ENCODE data around the gene VSIG1. TPM values are rescaled to one million over a fixed set of nuclear protein-coding genes. Genes with fewer than 3 reads are reported as not detected.
A peak's percentile ranks its signal among the peaks of the same experiment; 100 is the strongest.

The VSIG1 gene
- polyA plus RNA-seq, 3 donors = 0.74 to 0.90 (median 0.85) TPM

DNA sequence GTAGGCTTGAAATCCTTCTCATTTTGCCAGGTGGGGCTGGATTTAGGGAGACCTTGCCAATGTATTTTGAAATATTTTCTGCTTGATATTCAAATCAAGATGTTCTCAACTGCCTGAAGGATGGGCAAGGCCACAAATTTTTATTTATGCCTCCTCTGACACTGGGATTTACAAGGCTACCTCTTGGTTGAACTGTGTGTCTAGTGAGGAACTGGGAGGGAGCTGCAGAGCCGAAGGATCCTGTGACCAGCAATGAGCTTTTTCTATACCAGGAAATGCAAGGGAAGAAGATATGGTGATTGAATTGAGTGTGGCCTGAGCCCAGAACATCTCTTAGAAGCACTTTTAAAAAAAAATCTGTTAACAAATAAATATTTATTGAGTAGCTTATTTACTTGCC, 14.9 kb downstream of the VSIG1 start:
- DNase-seq (ENCODE audit: low read depth in 3 of 3, low spot score in 2 of 3) = no peak

DNA sequence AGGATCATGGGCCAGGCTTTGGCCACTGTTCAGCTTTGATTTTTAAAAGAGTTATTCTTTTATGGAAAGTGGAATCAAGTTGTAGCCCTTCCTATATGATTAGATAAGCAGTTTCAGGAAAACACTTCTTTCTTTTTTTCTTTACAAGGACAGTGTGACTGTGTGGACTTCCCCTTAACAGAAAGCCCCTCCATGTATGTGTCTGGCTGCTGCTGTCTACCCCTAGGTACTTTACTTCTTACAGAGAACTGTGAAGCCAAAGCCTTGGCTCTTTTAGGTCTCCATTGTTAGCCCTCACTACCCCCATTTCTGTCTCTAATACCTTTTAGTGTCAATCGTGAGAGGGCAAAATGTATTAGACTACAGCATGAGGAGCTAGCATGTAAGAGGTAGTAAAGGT, 19.1 kb downstream of the VSIG1 start:
- DNase-seq (ENCODE audit: low read depth in 3 of 3, low spot score in 2 of 3) = no peak

DNA sequence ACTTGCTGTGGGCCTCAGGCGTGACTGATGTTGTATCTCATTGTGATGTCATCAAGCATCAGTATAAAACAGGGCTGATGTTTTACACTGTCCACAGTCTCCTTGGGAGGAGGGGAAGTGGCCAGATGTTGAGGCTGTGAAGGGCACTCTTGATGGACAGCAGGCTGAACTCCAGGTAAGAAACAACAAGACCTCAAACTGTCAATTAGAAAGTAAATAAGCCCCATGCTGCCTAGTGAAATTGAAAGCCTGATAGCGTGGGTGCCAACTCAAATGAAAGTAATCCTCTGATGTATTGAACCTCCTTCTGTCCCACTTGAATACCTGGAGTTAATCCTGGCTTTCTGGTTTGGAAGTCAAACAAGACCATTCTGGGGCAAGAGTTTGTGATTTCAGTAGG, 19.7 kb downstream of the VSIG1 start:
- no peak for DNase-seq (ENCODE audit: low read depth in 3 of 3, low spot score in 2 of 3)

DNA sequence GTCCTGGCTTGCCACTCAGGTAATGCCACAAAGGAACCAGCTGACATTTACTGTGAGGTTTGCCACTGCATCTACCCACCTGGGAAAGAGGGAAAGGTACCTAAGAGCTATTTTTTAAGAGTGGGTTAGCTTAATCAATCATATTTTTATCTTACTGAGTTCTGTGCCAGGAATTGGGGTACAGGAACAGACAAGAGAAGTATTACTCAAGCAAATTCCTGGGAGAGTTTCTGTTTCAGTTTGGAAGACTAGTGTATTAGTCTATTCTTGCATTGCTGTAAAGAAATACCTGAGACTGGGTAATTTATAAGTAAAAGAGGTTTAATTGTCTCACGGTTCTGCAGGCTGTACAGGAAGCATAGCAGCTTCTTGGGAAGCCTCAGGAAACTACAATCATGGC, 23.3 kb downstream of the VSIG1 start:
- no peak for DNase-seq (ENCODE audit: low read depth in 3 of 3, low spot score in 2 of 3)

DNA sequence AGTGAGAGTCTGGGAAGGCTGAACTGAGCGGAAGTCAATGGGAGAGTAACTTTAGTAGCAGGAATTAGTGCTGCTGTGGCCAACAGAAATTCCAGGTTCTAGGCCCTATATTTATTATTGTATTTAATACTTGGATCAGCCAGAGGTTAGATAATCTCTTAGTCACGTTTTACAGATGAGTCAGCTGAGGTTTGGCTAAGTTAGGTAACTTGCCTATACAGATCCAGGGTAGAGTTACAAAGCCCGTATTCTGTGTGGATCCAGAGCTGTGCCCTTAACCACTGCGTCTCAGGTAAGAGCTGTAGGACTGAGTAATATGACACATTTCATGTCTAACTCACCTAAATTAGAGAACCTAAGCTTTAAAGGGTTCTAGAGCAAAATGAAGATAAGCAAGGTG, 26.0 kb downstream of the VSIG1 start:
- no peak for DNase-seq (ENCODE audit: low read depth in 3 of 3, low spot score in 2 of 3)

DNA sequence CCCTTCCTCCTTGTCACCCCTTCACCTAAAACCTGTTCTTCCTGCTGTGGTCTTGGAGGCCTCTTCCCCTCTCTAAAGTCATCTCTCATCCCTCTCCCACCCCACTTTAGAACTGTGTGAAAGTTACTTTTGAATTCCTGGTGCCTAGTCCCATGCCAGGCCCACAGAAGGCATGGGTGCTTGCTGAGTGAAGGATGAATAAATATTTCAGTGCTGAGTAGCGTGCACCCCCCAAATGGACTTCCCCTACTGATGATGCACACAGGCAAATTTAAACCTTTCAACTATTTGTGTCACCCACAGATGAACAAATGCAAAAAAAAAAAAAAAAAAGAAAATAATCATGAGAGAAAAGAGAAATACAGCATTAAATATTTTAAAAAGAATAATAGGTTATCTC, 26.7 kb downstream of the VSIG1 start:
- no peak for DNase-seq (ENCODE audit: low read depth in 3 of 3, low spot score in 2 of 3)

DNA sequence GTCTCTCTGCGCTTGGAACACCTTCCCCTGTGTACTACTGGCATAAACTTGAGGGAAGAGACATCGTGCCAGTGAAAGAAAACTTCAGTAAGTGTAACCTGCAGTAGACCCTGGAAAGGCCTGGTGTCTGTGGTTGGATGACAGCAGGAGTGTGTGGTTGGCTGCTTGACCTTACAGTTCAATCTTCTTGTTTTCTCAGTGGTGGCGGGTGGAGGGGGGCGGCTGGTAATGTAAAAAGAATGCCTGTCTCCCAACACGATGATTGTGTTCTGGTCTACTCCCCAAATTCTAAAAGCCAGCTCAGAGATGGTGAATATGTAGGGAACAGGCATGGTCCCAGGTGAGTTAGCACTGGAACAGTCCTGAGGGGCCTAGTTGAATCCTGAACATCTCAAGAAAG, 27.9 kb downstream of the VSIG1 start:
- no peak for DNase-seq (ENCODE audit: low read depth in 3 of 3, low spot score in 2 of 3)

DNA sequence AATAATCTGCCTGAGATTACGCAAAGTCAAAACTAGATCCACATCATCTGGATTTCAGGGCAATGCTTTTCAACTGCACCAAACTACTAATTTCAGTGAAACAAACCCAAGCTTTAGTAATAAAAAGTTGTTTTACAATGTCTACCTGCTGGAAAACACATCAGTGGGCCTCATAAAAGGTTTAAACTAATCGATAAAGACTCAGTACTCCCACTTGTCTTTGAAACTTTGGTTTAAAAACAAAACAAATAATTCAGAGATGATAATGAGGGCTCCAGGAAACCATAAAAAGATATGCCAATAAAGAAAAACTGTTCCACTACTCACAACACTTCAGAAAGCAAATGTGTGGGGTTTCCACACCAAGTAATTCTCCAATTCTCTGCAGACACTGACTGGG, 36.2 kb downstream of the VSIG1 start:
- DNase-seq (ENCODE audit: low read depth in 3 of 3, low spot score in 2 of 3) = no peak

DNA sequence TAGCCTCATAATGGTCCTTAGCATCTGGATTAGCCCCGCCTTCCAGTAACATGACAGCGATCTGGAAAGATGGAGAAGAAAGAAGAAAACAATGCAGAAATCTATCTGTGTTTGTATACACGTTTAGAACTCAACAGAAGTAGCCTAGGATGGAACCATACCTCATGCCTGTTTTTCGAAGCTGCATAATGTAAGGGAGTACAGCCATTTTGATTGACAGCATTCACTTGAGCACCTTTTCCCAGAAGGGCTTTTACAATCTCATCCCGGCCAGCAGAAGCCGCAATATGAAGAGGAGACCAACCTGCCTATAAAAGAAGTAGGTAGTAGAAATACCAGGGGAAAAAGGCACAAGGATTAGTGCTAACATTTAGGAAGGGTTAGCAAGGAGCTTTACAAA, 42.9 kb downstream of the VSIG1 start:
- no peak for DNase-seq (ENCODE audit: low read depth in 3 of 3, low spot score in 2 of 3)

DNA sequence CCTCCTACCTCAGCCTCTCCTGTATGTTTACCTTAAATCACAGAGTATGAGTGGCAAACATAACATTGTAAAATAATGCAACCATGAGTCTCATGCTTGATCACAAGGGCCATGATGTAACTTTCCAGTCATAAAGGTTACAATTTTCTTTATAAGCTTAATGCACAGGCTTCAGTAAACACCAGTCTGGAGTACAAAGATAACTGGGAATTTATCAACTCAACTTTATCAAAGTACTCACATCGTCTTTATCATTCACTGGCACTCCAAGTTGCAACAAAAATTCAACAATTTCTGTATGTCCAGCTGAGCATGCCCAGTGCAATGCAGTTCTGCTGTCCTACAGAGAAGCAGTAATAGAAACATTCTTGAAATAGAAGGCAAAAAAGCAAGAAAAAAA, 43.6 kb downstream of the VSIG1 start:
- DNase-seq (ENCODE audit: low read depth in 3 of 3, low spot score in 2 of 3) = no peak

DNA sequence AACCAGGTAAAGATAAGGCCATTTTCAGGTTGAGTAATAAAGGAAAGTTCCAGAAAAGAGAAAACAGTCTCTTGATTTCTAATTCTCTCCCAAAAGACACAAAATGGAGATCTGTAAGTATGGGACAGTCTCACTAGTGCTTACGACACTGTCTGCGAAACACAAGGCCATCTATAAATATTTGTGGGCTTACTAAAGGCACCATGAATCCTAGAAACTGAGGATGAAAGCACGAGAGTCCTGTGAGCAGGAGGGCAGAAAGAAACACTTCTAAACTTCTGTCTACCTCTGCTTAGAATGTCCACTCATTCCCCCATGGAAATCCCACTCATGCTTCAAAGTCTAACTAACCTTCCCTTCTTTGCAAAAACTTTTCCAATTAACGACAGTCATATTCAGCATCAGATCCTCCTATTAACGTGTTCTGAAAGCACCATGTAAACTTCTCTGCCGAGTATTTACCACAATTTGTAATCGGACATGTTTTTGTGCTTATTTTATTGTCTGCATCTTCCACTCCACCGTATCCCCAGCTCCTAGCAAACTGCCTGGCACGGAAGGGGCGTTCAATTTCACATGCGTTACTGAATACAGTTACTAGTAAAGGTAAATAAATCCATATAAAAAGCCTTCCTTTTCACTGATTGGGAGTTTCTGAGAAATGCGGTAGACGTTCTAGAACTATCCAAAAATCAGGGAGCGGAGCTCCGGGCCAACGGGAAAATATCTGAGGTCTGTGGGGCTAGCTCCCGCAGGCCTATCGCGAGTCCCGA, 45.8 kb downstream of the VSIG1 start:
- peak in 2 of 3 donors; percentile 4 to 10 for DNase-seq (ENCODE audit: low read depth in 3 of 3, low spot score in 2 of 3)

DNA sequence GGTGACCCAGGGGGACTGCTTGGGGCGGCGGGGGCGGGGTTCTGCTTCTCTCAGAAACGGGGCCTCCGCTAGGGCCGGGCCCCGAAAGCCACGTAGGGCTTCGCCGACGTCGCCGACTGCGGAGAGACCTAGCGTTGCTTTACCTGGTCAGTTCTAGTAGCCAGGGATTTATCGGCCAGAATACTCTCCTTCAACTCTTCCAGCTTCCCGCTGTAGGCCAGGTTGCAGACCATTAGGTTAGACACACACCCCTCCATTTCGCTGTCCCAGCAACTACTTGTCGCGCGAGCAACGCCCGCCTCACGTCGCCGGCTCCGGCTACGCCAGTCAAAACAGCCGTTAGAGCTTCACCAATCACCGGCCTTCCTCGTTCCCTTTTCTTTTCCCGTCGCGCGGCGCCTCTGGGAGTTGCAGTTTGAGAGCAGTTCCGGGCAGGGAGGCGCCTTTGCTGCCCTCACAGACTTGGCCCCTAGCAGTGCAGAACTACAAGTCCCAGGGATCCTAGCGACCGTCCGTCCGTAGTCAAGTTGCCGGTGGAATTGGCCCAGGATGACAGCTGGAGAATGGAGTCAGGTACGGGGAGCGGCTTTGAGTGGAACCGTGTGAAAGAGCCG, 46.5 kb downstream of the VSIG1 start, which contains the start of the genes ATG4A and PSMD10:
Gene ATG4A, plus strand, starts transcription at position 515 of the 614 bp plus-strand sequence. Its CDS starts 49 bp downstream, at position 564.
Gene PSMD10, minus strand, starts transcription at position 279 of the 614 bp plus-strand sequence. Its CDS starts 22 bp downstream, at position 257.
- DNase-seq (ENCODE audit: low read depth in 3 of 3, low spot score in 2 of 3) = peak; percentile 74 to 89 (median 83)

DNA sequence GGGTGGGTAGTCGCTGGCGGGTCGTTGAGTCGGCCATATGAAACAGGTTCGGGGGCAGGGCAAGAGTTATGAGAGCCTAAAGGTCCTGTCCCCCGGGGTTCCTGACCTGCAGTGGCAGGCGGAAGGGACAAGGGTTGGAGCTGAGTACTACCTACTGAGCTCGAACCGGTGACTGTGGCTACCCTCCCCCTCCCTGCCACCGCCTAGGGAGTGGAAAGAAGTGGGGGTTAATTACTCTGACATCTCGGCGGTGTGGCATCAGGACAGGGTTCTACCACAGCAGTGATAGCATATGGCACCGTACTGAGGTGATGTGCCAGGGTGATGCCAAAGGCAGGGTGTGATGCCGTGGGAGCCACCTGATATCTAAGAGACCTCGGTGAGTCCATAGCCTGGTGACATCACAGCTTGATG, 47.0 kb downstream of the VSIG1 start:
- DNase-seq (ENCODE audit: low read depth in 3 of 3, low spot score in 2 of 3) = peak in 1 of 3 donors; percentile 1

DNA sequence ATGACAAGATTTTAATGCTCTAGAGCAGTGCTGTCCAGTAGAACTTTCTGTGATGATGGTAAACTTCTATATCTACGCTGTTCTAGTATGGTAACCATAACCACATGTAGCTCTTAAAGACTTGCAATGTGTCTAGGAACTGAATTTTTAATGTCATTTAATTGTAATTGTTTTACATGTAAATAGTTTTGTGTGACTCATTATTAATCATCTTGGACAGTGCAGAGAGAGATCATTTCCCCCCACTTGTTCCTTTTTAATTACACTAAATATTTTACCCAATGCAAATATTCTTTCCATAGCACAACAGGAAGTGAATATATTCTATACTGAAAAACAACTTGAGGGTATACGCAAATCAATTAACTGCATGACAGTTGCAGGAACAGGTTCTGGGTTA, 52.5 kb downstream of the VSIG1 start:
- DNase-seq (ENCODE audit: low read depth in 3 of 3, low spot score in 2 of 3) = no peak

DNA sequence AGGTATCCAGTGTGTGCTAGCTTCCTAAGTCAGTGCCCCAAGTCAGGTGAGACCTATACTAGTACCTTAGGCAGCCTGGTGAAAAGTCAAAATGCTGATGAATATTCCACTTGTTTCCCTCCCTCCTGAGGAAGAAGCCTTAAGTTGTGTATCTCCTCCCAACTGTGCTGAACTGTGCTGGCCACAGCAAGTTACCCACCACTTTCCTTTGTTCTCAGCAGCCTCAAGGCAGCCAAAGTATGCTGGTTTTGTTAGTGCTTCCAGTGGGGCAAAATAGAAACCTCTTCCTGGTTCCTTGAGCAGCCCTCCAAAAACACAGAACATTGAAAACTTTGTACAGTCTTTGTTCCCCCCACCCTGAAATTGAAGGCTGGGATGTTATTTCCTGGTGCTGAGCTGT, 60.6 kb downstream of the VSIG1 start:
- no peak for DNase-seq (ENCODE audit: low read depth in 3 of 3, low spot score in 2 of 3)

DNA sequence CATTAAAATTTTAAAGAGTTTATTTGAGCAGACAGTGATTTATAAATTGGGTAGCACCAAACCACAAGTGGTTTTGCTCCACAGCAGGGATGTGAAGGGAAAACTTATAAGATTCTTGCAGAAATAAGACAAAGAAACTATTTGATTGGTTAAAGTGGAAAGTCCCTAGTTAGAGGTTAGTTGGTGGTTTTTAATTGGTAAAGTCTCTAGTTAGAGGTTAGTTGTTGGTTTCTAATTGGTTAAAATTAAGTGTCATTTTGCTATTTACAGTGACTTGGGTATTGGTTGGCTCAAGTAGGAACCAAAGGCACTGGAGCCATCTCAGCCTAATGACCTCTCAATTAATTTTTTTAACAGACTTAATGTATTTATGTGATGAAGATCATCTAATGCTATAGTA, 69.7 kb downstream of the VSIG1 start:
- no peak for DNase-seq (ENCODE audit: low read depth in 3 of 3, low spot score in 2 of 3)

DNA sequence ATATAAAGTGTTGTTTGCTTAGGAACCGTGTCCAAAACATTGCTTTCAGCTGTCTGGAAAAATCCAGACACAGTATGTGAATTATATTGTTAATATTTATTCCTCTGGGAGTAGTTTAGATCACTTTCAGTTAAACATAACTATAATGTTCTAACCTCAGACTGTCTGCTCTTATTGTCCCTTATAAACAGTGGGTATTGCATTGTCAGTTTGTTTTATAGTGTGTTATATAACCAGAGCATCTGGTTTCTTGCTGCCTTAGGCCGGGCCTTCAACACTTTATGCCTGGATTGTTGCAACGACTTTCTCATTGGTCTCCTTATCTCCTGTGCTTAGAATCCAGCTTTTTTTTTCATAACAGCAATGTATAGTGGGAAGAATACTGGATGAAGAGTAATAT, 73.1 kb downstream of the VSIG1 start:
- DNase-seq (ENCODE audit: low read depth in 3 of 3, low spot score in 2 of 3) = no peak

DNA sequence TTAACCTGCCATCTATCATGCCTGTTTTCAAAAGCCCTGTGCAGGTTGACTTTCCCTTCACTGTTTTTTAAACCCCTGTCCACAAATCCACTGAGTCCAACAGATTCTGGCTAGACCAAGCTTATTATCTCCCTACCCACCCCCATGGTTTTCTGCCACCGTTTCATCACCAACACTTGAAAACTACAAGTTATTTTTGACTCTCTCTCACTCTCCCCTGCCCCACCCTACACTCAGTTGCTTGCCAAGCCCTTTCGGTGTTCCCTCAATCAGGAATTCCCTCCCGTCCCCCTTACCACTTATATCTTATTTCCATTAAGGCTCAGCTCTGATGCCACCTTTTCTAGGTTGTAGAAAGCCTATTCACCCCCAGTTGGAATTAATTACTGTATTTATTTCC, 76.4 kb downstream of the VSIG1 start:
- DNase-seq (ENCODE audit: low read depth in 3 of 3, low spot score in 2 of 3) = no peak

DNA sequence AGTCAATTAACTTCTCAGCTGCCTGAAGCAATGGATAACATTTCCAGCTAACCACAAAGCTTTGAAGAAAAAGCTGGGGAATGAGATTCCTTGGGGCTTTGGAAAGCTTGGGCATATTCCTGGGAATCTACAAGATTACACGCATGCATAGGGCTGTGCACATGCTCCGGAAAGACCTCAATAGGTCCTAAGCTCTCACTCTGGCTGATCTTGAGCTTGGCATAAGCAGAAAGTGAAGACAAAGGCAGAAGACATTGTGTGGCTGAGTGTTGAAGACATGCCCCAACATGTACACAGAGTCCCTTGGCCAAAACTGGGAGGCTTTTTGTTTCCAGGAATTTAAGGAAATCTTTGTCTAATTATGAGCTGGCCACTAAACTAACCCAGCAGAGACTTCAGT, 77.9 kb downstream of the VSIG1 start:
- no peak for DNase-seq (ENCODE audit: low read depth in 3 of 3, low spot score in 2 of 3)

DNA sequence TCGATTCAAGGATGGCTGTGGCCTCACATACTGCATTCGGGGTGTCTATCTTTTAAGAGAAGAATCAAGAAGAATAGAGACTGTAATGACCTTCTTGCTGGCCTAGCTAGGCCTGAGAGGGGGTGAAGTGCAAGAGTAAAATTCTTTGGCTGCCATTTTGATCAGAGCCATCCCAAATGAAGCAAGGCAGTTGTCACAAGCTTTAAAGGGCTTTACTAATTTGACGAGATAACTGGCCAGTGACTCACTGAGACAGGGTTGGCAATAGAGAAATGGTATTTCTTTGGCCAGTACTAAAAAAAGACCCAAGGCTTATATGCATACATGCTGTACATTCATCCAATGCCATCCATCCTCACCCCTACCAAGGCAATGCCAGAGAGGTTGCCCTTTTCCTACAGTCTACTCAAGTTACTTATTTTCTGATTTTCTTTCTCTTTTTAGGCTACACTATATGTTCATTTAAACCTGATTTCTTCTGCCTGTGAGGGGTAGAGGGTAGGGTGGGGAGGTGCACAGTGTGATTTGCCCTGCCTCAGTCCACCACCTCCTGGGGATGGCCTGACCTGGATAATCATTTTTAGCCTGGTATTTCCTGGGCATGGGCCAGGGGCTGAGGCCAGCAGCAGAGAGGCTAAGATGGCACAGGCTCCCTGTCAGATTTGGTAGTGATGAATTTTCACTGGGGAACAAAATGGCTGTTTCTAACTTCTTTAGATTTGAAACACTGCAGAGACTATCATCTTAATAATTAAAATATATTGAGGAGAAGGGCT, 78.9 kb downstream of the VSIG1 start:
- DNase-seq (ENCODE audit: low read depth in 3 of 3, low spot score in 2 of 3) = no peak

DNA sequence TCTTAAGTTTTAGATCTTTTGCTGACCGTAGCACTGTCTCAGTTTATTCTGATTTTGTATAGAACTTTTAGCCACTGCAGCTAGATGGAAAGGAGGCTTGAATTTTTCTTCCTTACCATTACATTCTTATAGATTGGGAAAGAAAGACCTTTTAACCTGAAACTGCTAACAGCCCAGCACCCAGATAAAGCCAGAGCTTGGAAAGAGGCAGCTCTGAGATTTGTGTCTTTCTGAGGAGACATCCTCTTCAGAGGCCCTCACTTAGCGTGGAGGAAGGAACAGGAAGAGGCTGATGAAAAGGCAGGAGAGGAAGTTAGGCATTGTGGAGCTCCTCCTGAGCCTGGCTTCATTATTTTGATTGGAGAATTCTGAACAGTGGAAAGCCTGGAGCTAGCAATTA, 81.8 kb downstream of the VSIG1 start:
- no peak for DNase-seq (ENCODE audit: low read depth in 3 of 3, low spot score in 2 of 3)

DNA sequence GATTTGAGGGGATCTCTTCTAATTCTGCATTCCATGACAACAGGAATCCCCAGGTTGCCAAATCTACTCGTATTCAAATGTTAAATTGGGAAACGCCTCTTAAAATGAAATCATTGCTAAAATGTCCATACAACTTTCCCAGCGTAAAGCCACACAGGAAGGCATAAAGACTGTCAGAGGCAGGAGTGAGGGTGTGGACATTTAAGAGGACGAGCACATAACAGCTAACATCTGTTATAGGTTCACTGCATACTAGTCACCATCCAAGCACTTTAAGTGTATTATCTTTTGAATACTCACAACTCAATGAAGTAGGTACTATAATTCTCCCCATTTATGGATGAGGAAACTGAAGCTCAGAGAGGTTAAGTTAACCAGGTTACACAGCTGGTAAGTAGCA, 82.3 kb downstream of the VSIG1 start:
- DNase-seq (ENCODE audit: low read depth in 3 of 3, low spot score in 2 of 3) = no peak
